PC-3 (cell line): ENCODE measurements around the gene AKAP13. TPM values are rescaled to one million over a fixed set of nuclear protein-coding genes. Genes with fewer than 3 reads are reported as not detected.

Experiments used
- ATAC-seq: fragments of 200-7000 bp; cut with Tn5 transposase; 2 replicates; pipeline ENCODE4 v1.9.1; 2020; ENCODE audit warnings: mild to moderate bottlenecking, moderate library complexity
- BruUV-seq: library from RNA; stranded (reverse); fragments of 400-500 nt; replicated peaks from 2 replicates; lab custom pipeline; 2021; lab: Mats Ljungman, UMichigan
- CTCF ChIA-PET: fragments of 300-600 bp; sonication (Branson Sonifier 250); formaldehyde crosslinking; loops from one replicate; lab custom pipeline; 2022; ENCODE audit warnings: antibody characterized with exemption; lab: Charles Lee
- POLR2A ChIA-PET: fragments of 300-600 bp; sonication (Branson Sonifier 250); formaldehyde crosslinking; loops from one replicate; lab custom pipeline; 2022; ENCODE audit warnings: antibody characterized with exemption; ENCODE audit not compliant: unreplicated experiment; lab: Charles Lee
- DNase-seq: peaks from one replicate; pipeline ENCODE4 v3.0.0-alpha.2; 2015
- H2AFZ ChIP-seq: fragments of 300-600 bp; sonication (generic); 2 replicates; pipeline ENCODE4 v1.6.0; 2016; ENCODE audit warnings: antibody characterized with exemption, low read length
- H3F3A ChIP-seq: fragments of 300-600 bp; sonication (generic); one replicate; pipeline ENCODE4 v1.6.0; 2017; ENCODE audit warnings: antibody characterized with exemption, low read length, control low read depth, mild to moderate bottlenecking; ENCODE audit not compliant: unreplicated experiment
- H3K27ac ChIP-seq: fragments of 300-600 bp; sonication (generic); 2 replicates; pipeline ENCODE4 v1.5.1; 2016; ENCODE audit warnings: mild to moderate bottlenecking, low read length
- H3K27me3 ChIP-seq: fragments of 300-600 bp; sonication (generic); 2 replicates; pipeline ENCODE4 v1.6.1; 2016; ENCODE audit warnings: low read length, mixed read lengths
- H3K36me3 ChIP-seq: fragments of 300-600 bp; sonication (generic); 2 replicates; pipeline ENCODE4 v1.6.1; 2016; ENCODE audit warnings: low read depth, mixed run types, low read length, mixed read lengths
- H3K4me1 ChIP-seq: fragments of 300-600 bp; sonication (generic); 2 replicates; pipeline ENCODE4 v1.5.1; 2016; ENCODE audit warnings: low read length; ENCODE audit not compliant: insufficient read depth
- H3K4me2 ChIP-seq: fragments of 300-600 bp; sonication (generic); 2 replicates; pipeline ENCODE4 v1.6.0; 2016; ENCODE audit warnings: low read length
- H3K4me3 ChIP-seq: fragments of 300-600 bp; sonication (generic); 2 replicates; pipeline ENCODE4 v1.5.1; 2016; ENCODE audit warnings: mild to moderate bottlenecking, low read length, mixed read lengths
- H3K79me2 ChIP-seq: fragments of 300-600 bp; sonication (generic); 2 replicates; pipeline ENCODE4 v1.6.1; 2017; ENCODE audit warnings: low read length, mixed read lengths
- H3K9ac ChIP-seq: fragments of 300-600 bp; sonication (generic); 2 replicates; pipeline ENCODE4 v1.6.0; 2016; ENCODE audit warnings: mild to moderate bottlenecking, low read length
- H3K9me2 ChIP-seq: fragments of 300-600 bp; sonication (generic); replicated peaks from 2 replicates; pipeline ENCODE4 v1.6.1; 2016; ENCODE audit warnings: mixed run types, low read length, mixed read lengths
- H3K9me3 ChIP-seq: fragments of 300-600 bp; sonication (generic); 2 replicates; pipeline ENCODE4 v1.6.1; 2016; ENCODE audit warnings: low read length, mixed read lengths
- H4K20me1 ChIP-seq: fragments of 300-600 bp; sonication (generic); 2 replicates; pipeline ENCODE4 v1.6.1; 2016; ENCODE audit warnings: low read length, mixed read lengths
- EZH2 ChIP-seq: fragments of 300-600 bp; sonication (generic); IDR thresholded peaks from one replicate; pipeline ENCODE4 v1.6.1; 2017; ENCODE audit warnings: antibody characterized with exemption, mild to moderate bottlenecking, low read length; ENCODE audit not compliant: unreplicated experiment
- EZH2phosphoT487 ChIP-seq: fragments of 300-600 bp; sonication (generic); IDR thresholded peaks from 2 replicates; pipeline ENCODE4 v1.6.1; 2018; ENCODE audit warnings: mild to moderate bottlenecking, antibody characterized with exemption, low read length, borderline replicate concordance
- intact Hi-C: fragments of 100-400 bp; cut with micrococcal nuclease; formaldehyde crosslinking; loops from 2 replicates; pipeline ENCODE4 v1.9.0; 2023
- total RNA-seq: library from RNA; depleted of rRNA; stranded (reverse); fragments of >200 nt; gene quantifications from 2 replicates; pipeline ENCODE4 v1.2.3, GENCODE V29; 2014
- TF ChIP-seq, protein P1 (sequence below): fragments of 300-600 bp; sonication (generic); conservative IDR thresholded peaks from 2 replicates; pipeline ENCODE4 v1.5.1; 2017; ENCODE audit warnings: antibody characterized with exemption, low read depth, mild to moderate bottlenecking, low read length

The AKAP13 gene
- total RNA-seq, 1 experiment from 2014 or later: 36.8 TPM

DNA sequence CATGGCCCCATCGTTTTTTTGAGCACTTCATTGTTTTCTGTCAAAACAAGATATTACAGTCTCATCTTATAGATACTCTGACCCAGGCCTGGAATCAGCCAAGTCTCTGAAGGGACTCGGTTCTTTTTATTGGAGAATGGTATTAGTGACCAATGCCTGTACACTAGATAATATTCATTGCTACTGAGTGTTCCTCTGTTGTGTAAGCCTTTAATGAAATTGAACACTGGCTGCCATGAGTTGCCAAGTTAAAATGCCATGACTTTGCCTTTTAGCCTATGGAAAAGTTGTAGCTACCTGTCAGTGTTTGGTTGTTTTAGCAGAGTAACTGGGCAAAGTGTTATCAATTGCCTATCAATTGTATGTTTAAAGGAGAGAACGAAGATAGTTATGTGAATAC lies 134.0 kb downstream of the AKAP13 start:
- peaks cover 19% of the 10 kb centered on the region for H3K79me2 ChIP-seq
- H3K9me2 ChIP-seq: no peaks in the 10 kb centered on the region
- H2AFZ ChIP-seq: no peak overlapping the region
- no peak overlapping the region for H3K9ac ChIP-seq
- H3K27me3 ChIP-seq: no peaks in the 10 kb centered on the region
- no peak overlapping the region for H3K4me3 ChIP-seq
- no peak overlapping the region for H3K4me2 ChIP-seq
- H3K9me3 ChIP-seq: no peaks in the 10 kb centered on the region
- ATAC-seq (no peak), DNase-seq (no peak)
- H3F3A ChIP-seq: no peaks in the 10 kb centered on the region
- peaks cover 3% of the 10 kb centered on the region; the same call in 1 of the 2 replicates for H3K4me1 ChIP-seq
- H3K27ac ChIP-seq: no peak overlapping the region
- BruUV-seq: no TSS peak
- ChIA-PET POLR2A (no interaction called here), CTCF (no interaction called here)
- no peaks in the 10 kb centered on the region for H3K36me3 ChIP-seq
- intact Hi-C loops: no loop called here
- TF ChIP-seq EZH2phosphoT487: no peak
- TF ChIP-seq, protein P1, sequence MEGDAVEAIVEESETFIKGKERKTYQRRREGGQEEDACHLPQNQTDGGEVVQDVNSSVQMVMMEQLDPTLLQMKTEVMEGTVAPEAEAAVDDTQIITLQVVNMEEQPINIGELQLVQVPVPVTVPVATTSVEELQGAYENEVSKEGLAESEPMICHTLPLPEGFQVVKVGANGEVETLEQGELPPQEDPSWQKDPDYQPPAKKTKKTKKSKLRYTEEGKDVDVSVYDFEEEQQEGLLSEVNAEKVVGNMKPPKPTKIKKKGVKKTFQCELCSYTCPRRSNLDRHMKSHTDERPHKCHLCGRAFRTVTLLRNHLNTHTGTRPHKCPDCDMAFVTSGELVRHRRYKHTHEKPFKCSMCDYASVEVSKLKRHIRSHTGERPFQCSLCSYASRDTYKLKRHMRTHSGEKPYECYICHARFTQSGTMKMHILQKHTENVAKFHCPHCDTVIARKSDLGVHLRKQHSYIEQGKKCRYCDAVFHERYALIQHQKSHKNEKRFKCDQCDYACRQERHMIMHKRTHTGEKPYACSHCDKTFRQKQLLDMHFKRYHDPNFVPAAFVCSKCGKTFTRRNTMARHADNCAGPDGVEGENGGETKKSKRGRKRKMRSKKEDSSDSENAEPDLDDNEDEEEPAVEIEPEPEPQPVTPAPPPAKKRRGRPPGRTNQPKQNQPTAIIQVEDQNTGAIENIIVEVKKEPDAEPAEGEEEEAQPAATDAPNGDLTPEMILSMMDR: no peak
- no peak for TF ChIP-seq EZH2
- no peaks in the 10 kb centered on the region for H4K20me1 ChIP-seq

DNA sequence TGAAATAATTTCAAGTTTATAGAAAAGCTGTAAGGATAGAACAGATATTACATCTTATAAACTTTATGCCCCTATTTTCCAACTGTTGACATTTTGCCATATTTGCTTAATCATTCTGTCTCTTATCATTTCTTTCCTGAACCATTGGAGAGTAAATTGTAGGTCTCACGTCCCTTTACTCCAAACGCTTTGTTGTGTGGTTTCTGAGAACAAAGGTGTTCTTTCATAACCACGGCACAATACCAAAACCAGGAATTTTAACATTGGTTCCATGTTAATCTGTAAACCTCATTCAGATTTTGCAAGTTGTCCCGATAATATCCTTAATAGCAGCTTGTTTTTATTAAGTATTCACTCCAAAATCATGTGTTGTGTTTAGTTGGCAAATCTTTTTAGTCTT lies 134.8 kb downstream of the AKAP13 start:
- intact Hi-C loops: no loop called here
- BruUV-seq: no TSS peak
- H3K27ac ChIP-seq: no peak overlapping the region
- H2AFZ ChIP-seq: no peak overlapping the region
- H3F3A ChIP-seq: no peaks in the 10 kb centered on the region
- CTCF ChIA-PET: no interaction called here
- no peak for TF ChIP-seq EZH2phosphoT487
- no peak for TF ChIP-seq EZH2
- TF ChIP-seq, protein P1: no peak
- H3K79me2 ChIP-seq: peaks cover 16% of the 10 kb centered on the region
- H3K9me3 ChIP-seq: no peaks in the 10 kb centered on the region
- DNase-seq (no peak), ATAC-seq (no peak)
- H3K9me2 ChIP-seq: no peaks in the 10 kb centered on the region
- H3K4me3 ChIP-seq: no peak overlapping the region
- H3K27me3 ChIP-seq: no peaks in the 10 kb centered on the region
- peaks cover 3% of the 10 kb centered on the region; the same call in 1 of the 2 replicates for H3K4me1 ChIP-seq
- no peaks in the 10 kb centered on the region for H3K36me3 ChIP-seq
- H4K20me1 ChIP-seq: no peaks in the 10 kb centered on the region
- POLR2A ChIA-PET: no interaction called here
- H3K4me2 ChIP-seq: no peak overlapping the region
- H3K9ac ChIP-seq: no peak overlapping the region

DNA sequence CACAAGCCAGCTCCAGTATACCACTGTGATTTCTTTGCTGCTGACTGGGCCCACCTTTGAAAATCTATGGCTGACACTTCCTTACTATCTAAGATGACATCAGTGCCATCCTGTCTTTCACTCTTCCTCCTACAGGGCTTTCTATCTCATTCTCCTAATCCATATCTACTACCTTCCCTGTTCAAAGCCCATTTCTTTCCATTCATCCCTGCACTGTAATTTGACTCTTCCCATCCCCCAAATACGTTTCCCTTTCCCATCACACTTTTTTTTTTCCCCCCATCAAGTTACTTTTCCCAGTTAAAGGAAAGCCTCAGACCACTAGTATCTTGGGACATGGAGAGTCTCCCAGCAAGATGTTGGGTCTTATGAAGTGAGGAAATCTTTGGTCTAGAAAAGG lies 136.7 kb downstream of the AKAP13 start:
- no peak overlapping the region for H2AFZ ChIP-seq
- no peak overlapping the region for H3K9ac ChIP-seq
- no peak for DNase-seq
- no peak for TF ChIP-seq EZH2
- TF ChIP-seq, protein P1: no peak
- no peak for TF ChIP-seq EZH2phosphoT487
- CTCF ChIA-PET: no interaction called here
- H3F3A ChIP-seq: no peaks in the 10 kb centered on the region
- no peak overlapping the region for H3K4me2 ChIP-seq
- H3K79me2 ChIP-seq: peaks cover 12% of the 10 kb centered on the region
- H3K27me3 ChIP-seq: no peaks in the 10 kb centered on the region
- H4K20me1 ChIP-seq: no peaks in the 10 kb centered on the region
- no TSS peak for BruUV-seq
- H3K36me3 ChIP-seq: no peaks in the 10 kb centered on the region; the same call in 1 of the 2 replicates
- no peaks in the 10 kb centered on the region for H3K9me2 ChIP-seq
- POLR2A ChIA-PET: no interaction called here
- no peak for ATAC-seq
- intact Hi-C loops: no loop called here
- H3K4me1 ChIP-seq: peaks cover 3% of the 10 kb centered on the region; the same call in 1 of the 2 replicates
- no peak overlapping the region for H3K4me3 ChIP-seq
- no peak overlapping the region for H3K27ac ChIP-seq
- H3K9me3 ChIP-seq: no peaks in the 10 kb centered on the region
